ENCODE measurements around the gene RELN.

RELN gene

GRCh38 chr7:104008107-104008506 is 18.6 kb upstream of the RELN start:
- Histone ChIP-seq H3K36me3 (ENCODE audit: insufficient read depth, low read length) (no peaks in the 10 kb centered on the region), H3K4me1 (ENCODE audit: insufficient read depth, low read length) (no peaks in the 10 kb centered on the region), H3K9ac (ENCODE audit: low read depth, low read length) (no peak overlapping the region), H3K9me3 (ENCODE audit: control insufficient read depth, insufficient read depth, low read length) (no peaks in the 10 kb centered on the region)

GRCh38 chr7:104007614-104008013 is 18.2 kb upstream of the RELN start:
- no peak overlapping the region for H3K9ac ChIP-seq (ENCODE audit: low read depth, low read length)
- H3K9me3 ChIP-seq (ENCODE audit: control insufficient read depth, insufficient read depth, low read length): no peaks in the 10 kb centered on the region
- no peaks in the 10 kb centered on the region for H3K4me1 ChIP-seq (ENCODE audit: insufficient read depth, low read length)
- no peaks in the 10 kb centered on the region for H3K36me3 ChIP-seq (ENCODE audit: insufficient read depth, low read length)

- Histone ChIP-seq H3K4me1 (ENCODE audit: insufficient read depth, low read length) (no peaks in the 10 kb centered on the region), H3K9me3 (ENCODE audit: control insufficient read depth, insufficient read depth, low read length) (no peaks in the 10 kb centered on the region), H3K9ac (ENCODE audit: low read depth, low read length) (no peak overlapping the region)
Measured at GRCh38 chr7:104005197-104005596, 15.7 kb upstream of the RELN start.

GRCh38 chr7:103996639-103997038 is 7.2 kb upstream of the RELN start:
- Histone ChIP-seq H3K9me3 (ENCODE audit: control insufficient read depth, insufficient read depth, low read length) (no peaks in the 10 kb centered on the region), H3K4me1 (ENCODE audit: insufficient read depth, low read length) (0 out of 2 replicates have a peak, but pooled peaks cover 2% of the 10 kb centered on the region), H3K9ac (ENCODE audit: low read depth, low read length) (no peak overlapping the region), H3K36me3 (ENCODE audit: insufficient read depth, low read length) (no peaks in the 10 kb centered on the region)

More at GRCh38 chr7:104005197-104005596, 15.7 kb upstream of the RELN start:
- no peaks in the 10 kb centered on the region for H3K36me3 ChIP-seq (ENCODE audit: insufficient read depth, low read length)

- Histone ChIP-seq H3K9me3 (ENCODE audit: control insufficient read depth, insufficient read depth, low read length) (no peaks in the 10 kb centered on the region), H3K4me1 (ENCODE audit: insufficient read depth, low read length) (0 out of 2 replicates have a peak, but pooled peaks cover 2% of the 10 kb centered on the region), H3K36me3 (ENCODE audit: insufficient read depth, low read length) (no peaks in the 10 kb centered on the region), H3K9ac (ENCODE audit: low read depth, low read length) (no peak overlapping the region)
Measured at GRCh38 chr7:103996017-103996551, 6.6 kb upstream of the RELN start.

- H3K9ac ChIP-seq (ENCODE audit: low read depth, low read length): no peak overlapping the region
Measured at GRCh38 chr7:103995554-103995953, 6.1 kb upstream of the RELN start.

GRCh38 chr7:103993551-103993950 is 4.1 kb upstream of the RELN start:
- H3K9ac ChIP-seq (ENCODE audit: low read depth, low read length): no peak overlapping the region
- H3K36me3 ChIP-seq (ENCODE audit: insufficient read depth, low read length): no peaks in the 10 kb centered on the region
- H3K9me3 ChIP-seq (ENCODE audit: control insufficient read depth, insufficient read depth, low read length): no peaks in the 10 kb centered on the region
- H3K4me1 ChIP-seq (ENCODE audit: insufficient read depth, low read length): 0 out of 2 replicates have a peak, but pooled peaks cover 2% of the 10 kb centered on the region

More at GRCh38 chr7:103995554-103995953, 6.1 kb upstream of the RELN start:
- Histone ChIP-seq H3K9me3 (ENCODE audit: control insufficient read depth, insufficient read depth, low read length) (no peaks in the 10 kb centered on the region), H3K36me3 (ENCODE audit: insufficient read depth, low read length) (no peaks in the 10 kb centered on the region), H3K4me1 (ENCODE audit: insufficient read depth, low read length) (0 out of 2 replicates have a peak, but pooled peaks cover 2% of the 10 kb centered on the region)

- no peak overlapping the region for H3K9ac ChIP-seq (ENCODE audit: low read depth, low read length)
- H3K36me3 ChIP-seq (ENCODE audit: insufficient read depth, low read length): no peaks in the 10 kb centered on the region
- H3K4me1 ChIP-seq (ENCODE audit: insufficient read depth, low read length): 0 out of 2 replicates have a peak, but pooled peaks cover 2% of the 10 kb centered on the region
- H3K9me3 ChIP-seq (ENCODE audit: control insufficient read depth, insufficient read depth, low read length): no peaks in the 10 kb centered on the region
Measured at GRCh38 chr7:103991406-103991805, 1.9 kb upstream of the RELN start.

- H3K4me1 ChIP-seq (ENCODE audit: insufficient read depth, low read length): 0 out of 2 replicates have a peak, but pooled peaks cover 2% of the 10 kb centered on the region
Measured at GRCh38 chr7:103990991-103991390, 1.5 kb upstream of the RELN start.

GRCh38 chr7:103989785-103990767 is 618 bp upstream of the RELN start:
- no peaks in the 10 kb centered on the region for H3K9me3 ChIP-seq (ENCODE audit: control insufficient read depth, insufficient read depth, low read length)
- peak overlapping the region; percentile 52 for H3K9ac ChIP-seq (ENCODE audit: low read depth, low read length)
- no peaks in the 10 kb centered on the region for H3K36me3 ChIP-seq (ENCODE audit: insufficient read depth, low read length)
- 0 out of 2 replicates have a peak, but pooled peaks cover 2% of the 10 kb centered on the region for H3K4me1 ChIP-seq (ENCODE audit: insufficient read depth, low read length)

More at GRCh38 chr7:103990991-103991390, 1.5 kb upstream of the RELN start:
- no peaks in the 10 kb centered on the region for H3K36me3 ChIP-seq (ENCODE audit: insufficient read depth, low read length)
- no peaks in the 10 kb centered on the region for H3K9me3 ChIP-seq (ENCODE audit: control insufficient read depth, insufficient read depth, low read length)
- no peak overlapping the region for H3K9ac ChIP-seq (ENCODE audit: low read depth, low read length)

GRCh38 chr7:103988468-103989199 is 824 bp downstream of the RELN start:
- Histone ChIP-seq H3K9ac (ENCODE audit: low read depth, low read length) (peak overlapping the region; percentile 42; the same call in 1 of the 2 replicates), H3K36me3 (ENCODE audit: insufficient read depth, low read length) (no peaks in the 10 kb centered on the region), H3K9me3 (ENCODE audit: control insufficient read depth, insufficient read depth, low read length) (no peaks in the 10 kb centered on the region), H3K4me1 (ENCODE audit: insufficient read depth, low read length) (0 out of 2 replicates have a peak, but pooled peaks cover 2% of the 10 kb centered on the region)

- H3K9me3 ChIP-seq (ENCODE audit: control insufficient read depth, insufficient read depth, low read length): no peaks in the 10 kb centered on the region
- no peaks in the 10 kb centered on the region for H3K4me1 ChIP-seq (ENCODE audit: insufficient read depth, low read length)
- H3K9ac ChIP-seq (ENCODE audit: low read depth, low read length): no peak overlapping the region
- no peaks in the 10 kb centered on the region for H3K36me3 ChIP-seq (ENCODE audit: insufficient read depth, low read length)
Measured at GRCh38 chr7:103987451-103987850, 2.0 kb downstream of the RELN start.

- no peak overlapping the region for H3K9ac ChIP-seq (ENCODE audit: low read depth, low read length)
- H3K9me3 ChIP-seq (ENCODE audit: control insufficient read depth, insufficient read depth, low read length): no peaks in the 10 kb centered on the region
- H3K36me3 ChIP-seq (ENCODE audit: insufficient read depth, low read length): no peaks in the 10 kb centered on the region
- no peaks in the 10 kb centered on the region for H3K4me1 ChIP-seq (ENCODE audit: insufficient read depth, low read length)
Measured at GRCh38 chr7:103985565-103986126, 3.8 kb downstream of the RELN start.

GRCh38 chr7:103984050-103984449 is 5.4 kb downstream of the RELN start:
- no peaks in the 10 kb centered on the region for H3K9me3 ChIP-seq (ENCODE audit: control insufficient read depth, insufficient read depth, low read length)
- no peaks in the 10 kb centered on the region for H3K36me3 ChIP-seq (ENCODE audit: insufficient read depth, low read length)
- no peaks in the 10 kb centered on the region for H3K4me1 ChIP-seq (ENCODE audit: insufficient read depth, low read length)
- no peak overlapping the region for H3K9ac ChIP-seq (ENCODE audit: low read depth, low read length)

Measured in ES-I3 (cell line).